Activated naive CD4-positive, alpha-beta T cell treated with anti-CD3 and anti-CD28 coated beads, Interleukin-2, amount 50 U/mL, for 72 hours (primary cell): ENCODE results near the gene ECE2. TPM values are rescaled to one million over a fixed set of nuclear protein-coding genes. Genes with fewer than 3 reads are reported as not detected.

Experiments used
- ATAC-seq, 2 donors: fragments of 150-1000 bp; cut with Tn5 transposase; 2 replicates each; pipeline ENCODE4 v1.10.0; 2021; ENCODE audit warnings: mild to moderate bottlenecking in 2 of 2, moderate library complexity in 2 of 2
- DNase-seq, 2 donors: peaks; one replicate each; pipeline ENCODE4 v3.0.0; 2021 to 2022; ENCODE audit warnings: low spot score in 2 of 2
- H3K27ac Mint-ChIP-seq, 2 donors: one replicate each; pipeline ENCODE4 v1.8.0; 2022; ENCODE audit warnings: mild to moderate bottlenecking in 2 of 2, mixed read lengths in 2 of 2
- H3K36me3 Mint-ChIP-seq, 2 donors: one replicate each; pipeline ENCODE4 v1.8.0; 2022; ENCODE audit warnings: mixed read lengths in 2 of 2
- H3K9me3 Mint-ChIP-seq, 2 donors: one replicate each; pipeline ENCODE4 v1.8.0; 2022; ENCODE audit warnings: mixed read lengths in 2 of 2
- total RNA-seq, 2 donors: library from RNA; stranded (reverse); gene quantifications; one replicate each; pipeline ENCODE4 v1.2.3, GENCODE V29; 2022

The ECE2 gene
- total RNA-seq, 2 donors from 2014 or later: 0.18 TPM; not detected in 1

GRCh38 chr3:184315871-184316661, 40.2 kb downstream of the ECE2 start:
- DNase-seq (no peak), ATAC-seq (no peak)
- H3K27ac Mint-ChIP-seq: peak overlapping the region; percentile 77 to 95

GRCh38 chr3:184316792-184317191, 41.0 kb downstream of the ECE2 start:
- no peak for ATAC-seq
- H3K36me3 Mint-ChIP-seq: peaks cover 32 to 41% of the 10 kb centered on the region in 2 donors
- DNase-seq: no peak
- H3K27ac Mint-ChIP-seq: peak overlapping the region; percentile 77 to 95
- H3K9me3 Mint-ChIP-seq: no peaks in the 10 kb centered on the region

More at GRCh38 chr3:184315871-184316661, 40.2 kb downstream of the ECE2 start:
- H3K36me3 Mint-ChIP-seq: peaks cover 25 to 34% of the 10 kb centered on the region in 2 donors
- H3K9me3 Mint-ChIP-seq: no peaks in the 10 kb centered on the region

GRCh38 chr3:184317201-184317600, 41.4 kb downstream of the ECE2 start:
- peak overlapping the region; percentile 15 to 95 for H3K27ac Mint-ChIP-seq
- ATAC-seq: no peak
- H3K36me3 Mint-ChIP-seq: peaks cover 32 to 42% of the 10 kb centered on the region in 2 donors
- no peak for DNase-seq
- H3K9me3 Mint-ChIP-seq: no peaks in the 10 kb centered on the region

GRCh38 chr3:184320104-184320445, 44.3 kb downstream of the ECE2 start:
- peak; percentile 48 to 59 for ATAC-seq
- H3K36me3 Mint-ChIP-seq: peaks cover 46 to 68% of the 10 kb centered on the region in 2 donors
- H3K27ac Mint-ChIP-seq: peak overlapping the region; percentile 19 to 57
- peak in 1 of 2 donors; percentile 39 for DNase-seq
- H3K9me3 Mint-ChIP-seq: no peaks in the 10 kb centered on the region

- Mint-ChIP-seq H3K27ac (peak overlapping the region in 1 of 2 donors; percentile 96), H3K36me3 (peaks cover 48 to 71% of the 10 kb centered on the region in 2 donors), H3K9me3 (no peaks in the 10 kb centered on the region)
- DNase-seq (no peak), ATAC-seq (no peak)
These were observed 45.8 kb downstream of the ECE2 start for GRCh38 chr3:184321666-184322065.

- no peaks in the 10 kb centered on the region for H3K9me3 Mint-ChIP-seq
- peak overlapping the region in 1 of 2 donors; percentile 84 for H3K27ac Mint-ChIP-seq
- H3K36me3 Mint-ChIP-seq: peaks cover 48 to 70% of the 10 kb centered on the region in 2 donors
- ATAC-seq: no peak
- no peak for DNase-seq
These were observed 47.1 kb downstream of the ECE2 start for GRCh38 chr3:184322731-184323487.

- H3K36me3 Mint-ChIP-seq: peaks cover 50 to 72% of the 10 kb centered on the region in 2 donors
- no peak for ATAC-seq
- no peak overlapping the region for H3K27ac Mint-ChIP-seq
- DNase-seq: no peak
- H3K9me3 Mint-ChIP-seq: no peaks in the 10 kb centered on the region
These were observed 47.9 kb downstream of the ECE2 start for GRCh38 chr3:184323696-184324095.

GRCh38 chr3:184325269-184325668, 49.4 kb downstream of the ECE2 start:
- ATAC-seq (peak in 1 of 2 donors; percentile 5), DNase-seq (no peak)
- Mint-ChIP-seq H3K36me3 (peaks cover 61 to 79% of the 10 kb centered on the region in 2 donors), H3K27ac (peak overlapping the region; percentile 34 to 96), H3K9me3 (no peaks in the 10 kb centered on the region)

- peak; percentile 78 to 86 for ATAC-seq
These were observed 50.0 kb downstream of the ECE2 start for GRCh38 chr3:184325715-184326369.

GRCh38 chr3:184327171-184327570, 51.3 kb downstream of the ECE2 start:
- ATAC-seq (no peak), DNase-seq (no peak)
- Mint-ChIP-seq H3K36me3 (peaks cover 48 to 72% of the 10 kb centered on the region in 2 donors), H3K9me3 (no peaks in the 10 kb centered on the region), H3K27ac (peak overlapping the region; percentile 18 to 94)

More at GRCh38 chr3:184325715-184326369, 50.0 kb downstream of the ECE2 start:
- H3K9me3 Mint-ChIP-seq: no peaks in the 10 kb centered on the region
- peak overlapping the region in 1 of 2 donors; percentile 96 for H3K27ac Mint-ChIP-seq
- H3K36me3 Mint-ChIP-seq: peaks cover 58 to 77% of the 10 kb centered on the region in 2 donors
- no peak for DNase-seq

GRCh38 chr3:184328516-184328915, 52.7 kb downstream of the ECE2 start:
- Mint-ChIP-seq H3K9me3 (no peaks in the 10 kb centered on the region), H3K36me3 (peaks cover 47 to 58% of the 10 kb centered on the region in 2 donors), H3K27ac (peak overlapping the region; percentile 50 to 93)
- DNase-seq: no peak
- no peak for ATAC-seq

- Mint-ChIP-seq H3K9me3 (no peaks in the 10 kb centered on the region), H3K36me3 (peaks cover 15 to 24% of the 10 kb centered on the region in 2 donors), H3K27ac (peak overlapping the region; percentile 85 to 95)
- ATAC-seq: no peak
- DNase-seq: no peak
These were observed 56.7 kb downstream of the ECE2 start for GRCh38 chr3:184332370-184333090.

- DNase-seq: no peak
- Mint-ChIP-seq H3K27ac (peak overlapping the region; percentile 85 to 95), H3K36me3 (peaks cover 15 to 22% of the 10 kb centered on the region in 2 donors), H3K9me3 (no peaks in the 10 kb centered on the region)
- no peak for ATAC-seq
These were observed 57.4 kb downstream of the ECE2 start for GRCh38 chr3:184333190-184333589.

- Mint-ChIP-seq H3K36me3 (peaks cover 11 to 17% of the 10 kb centered on the region in 2 donors), H3K9me3 (no peaks in the 10 kb centered on the region), H3K27ac (peak overlapping the region; percentile 85 to 95)
- ATAC-seq (no peak), DNase-seq (no peak)
These were observed 57.9 kb downstream of the ECE2 start for GRCh38 chr3:184333700-184334099.

GRCh38 chr3:184334470-184335158, 58.8 kb downstream of the ECE2 start:
- peaks cover 3 to 8% of the 10 kb centered on the region in 2 donors for H3K36me3 Mint-ChIP-seq
- peak; percentile 46 to 87 for ATAC-seq
- DNase-seq: peak in 1 of 2 donors; percentile 42
- no peaks in the 10 kb centered on the region for H3K9me3 Mint-ChIP-seq
- peak overlapping the region; percentile 85 to 87 for H3K27ac Mint-ChIP-seq

GRCh38 chr3:184335291-184335660, 59.5 kb downstream of the ECE2 start:
- peak in 1 of 2 donors; percentile 1 for ATAC-seq
- no peak for DNase-seq
- Mint-ChIP-seq H3K27ac (peak overlapping the region; percentile 85 to 92), H3K9me3 (no peaks in the 10 kb centered on the region), H3K36me3 (peaks cover 0 to 5% of the 10 kb centered on the region in 2 donors)
